Loucy (cell line): ENCODE measurements around the gene FOXF1.

ENCODE experiments used
- H2AFZ ChIP-seq: fragments of 200-600 bp; sonication (generic); 2 replicates; pipeline ENCODE4 v1.6.0; 2016; ENCODE audit warnings: antibody characterized with exemption, mild to moderate bottlenecking, low read length, moderate library complexity
- H3F3A ChIP-seq: fragments of 200-600 bp; 2 replicates; pipeline ENCODE4 v1.6.0; 2016; ENCODE audit warnings: antibody characterized with exemption, low read depth, mild to moderate bottlenecking
- H3K27me3 ChIP-seq: fragments of 200-600 bp; sonication (generic); 2 replicates; pipeline ENCODE4 v1.6.1; 2014; ENCODE audit warnings: low read length, mild to moderate bottlenecking; ENCODE audit not compliant: insufficient read depth, poor library complexity, severe bottlenecking
- H3K36me3 ChIP-seq: fragments of 200-600 bp; sonication (generic); 2 replicates; pipeline ENCODE4 v1.6.1; 2016; ENCODE audit warnings: low read length; ENCODE audit not compliant: insufficient read depth
- H3K4me1 ChIP-seq: fragments of 200-600 bp; sonication (generic); 2 replicates; pipeline ENCODE4 v1.5.1; 2014; ENCODE audit warnings: low read length, mild to moderate bottlenecking; ENCODE audit not compliant: insufficient read depth, poor library complexity, severe bottlenecking
- H3K4me2 ChIP-seq: fragments of 200-600 bp; sonication (generic); 2 replicates; pipeline ENCODE4 v1.6.0; 2014; ENCODE audit warnings: antibody characterized with exemption, low read length, low read depth, mild to moderate bottlenecking; ENCODE audit not compliant: poor library complexity, severe bottlenecking
- H3K4me3 ChIP-seq: fragments of 200-600 bp; sonication (generic); 2 replicates; pipeline ENCODE4 v1.5.1; 2014; ENCODE audit warnings: low read length, mild to moderate bottlenecking, mixed read lengths; ENCODE audit not compliant: poor library complexity, severe bottlenecking
- H3K79me2 ChIP-seq: fragments of 200-600 bp; sonication (generic); 2 replicates; pipeline ENCODE4 v1.6.1; 2014; ENCODE audit warnings: low read length; ENCODE audit not compliant: insufficient read depth
- H3K9ac ChIP-seq: fragments of 200-600 bp; sonication (generic); 2 replicates; pipeline ENCODE4 v1.6.0; 2014; ENCODE audit warnings: mild to moderate bottlenecking, low read depth, low read length, moderate library complexity; ENCODE audit not compliant: poor library complexity, severe bottlenecking
- H3K9me2 ChIP-seq: fragments of 200-600 bp; sonication (generic); replicated peaks from 2 replicates; pipeline ENCODE4 v1.6.1; 2016; ENCODE audit warnings: low read depth, low read length, mixed read lengths
- H3K9me3 ChIP-seq: fragments of 200-600 bp; sonication (generic); 2 replicates; pipeline ENCODE4 v1.6.1; 2014; ENCODE audit warnings: mild to moderate bottlenecking, antibody characterized with exemption, low read length, low read depth; ENCODE audit not compliant: insufficient read depth
- H4K20me1 ChIP-seq: fragments of 200-600 bp; sonication (generic); 2 replicates; pipeline ENCODE4 v1.6.0; 2014; ENCODE audit warnings: antibody characterized with exemption, low read length, mild to moderate bottlenecking; ENCODE audit not compliant: insufficient read depth, poor library complexity, severe bottlenecking
- CTCF ChIP-seq: fragments of 200-600 bp; sonication (generic); conservative IDR thresholded peaks from 2 replicates; pipeline ENCODE4 v1.5.1; 2014; ENCODE audit warnings: mild to moderate bottlenecking, antibody characterized with exemption, low read length
- EZH2phosphoT487 ChIP-seq: fragments of 200-600 bp; IDR thresholded peaks from 2 replicates; pipeline ENCODE4 v1.6.1; 2018; ENCODE audit warnings: antibody characterized with exemption, mild to moderate bottlenecking, moderate library complexity, borderline replicate concordance

The FOXF1 gene

DNA sequence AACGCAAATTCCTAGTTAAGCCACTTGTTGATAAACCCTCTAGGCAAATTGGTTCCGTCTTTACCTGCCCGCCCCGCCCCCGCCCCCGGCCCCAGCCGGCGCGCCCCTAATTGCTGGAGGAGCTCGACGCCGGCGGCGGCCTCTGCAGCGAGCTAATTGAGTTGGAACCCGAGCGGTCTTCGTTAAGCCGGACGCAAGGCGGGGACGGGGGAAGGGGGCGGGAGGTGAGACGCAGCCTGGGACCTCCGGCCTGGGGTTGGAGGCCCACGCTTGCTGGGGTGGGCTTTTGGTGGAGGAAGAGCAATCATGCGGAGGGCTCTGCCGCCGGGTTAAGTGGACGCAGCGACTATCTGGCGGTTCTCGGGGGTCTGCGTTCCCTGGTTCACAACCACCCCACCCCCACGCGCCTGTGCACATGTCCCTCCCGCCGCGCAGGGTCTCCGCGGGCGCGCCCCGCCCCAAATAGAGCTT lies 12.7 kb upstream of the FOXF1 start:
- Histone ChIP-seq H3K4me2 (no peak overlapping the region), H3K79me2 (no peaks in the 10 kb centered on the region), H3K4me3 (no peak overlapping the region), H4K20me1 (no peaks in the 10 kb centered on the region), H3K9ac (no peak overlapping the region), H2AFZ (no peak overlapping the region), H3K36me3 (no peaks in the 10 kb centered on the region), H3K9me2 (no peaks in the 10 kb centered on the region), H3K27me3 (no peaks in the 10 kb centered on the region), H3K4me1 (no peaks in the 10 kb centered on the region), H3F3A (no peaks in the 10 kb centered on the region), H3K9me3 (no peaks in the 10 kb centered on the region)
- TF ChIP-seq CTCF (no peak), EZH2phosphoT487 (no peak)

- H3K9me2 ChIP-seq, result no peaks in the 10 kb centered on the region
- no peaks in the 10 kb centered on the region for H3K36me3 ChIP-seq
- no peaks in the 10 kb centered on the region for H3K79me2 ChIP-seq
- no peaks in the 10 kb centered on the region for H3K27me3 ChIP-seq
- no peaks in the 10 kb centered on the region for H3K9me3 ChIP-seq
- H2AFZ ChIP-seq, result no peak overlapping the region
- TF ChIP-seq CTCF (no peak), EZH2phosphoT487 (no peak)
- H3K4me2 ChIP-seq, result no peak overlapping the region
- no peaks in the 10 kb centered on the region for H3K4me1 ChIP-seq
- H3K4me3 ChIP-seq, result no peak overlapping the region
- H3K9ac ChIP-seq, result no peak overlapping the region
- no peaks in the 10 kb centered on the region for H4K20me1 ChIP-seq
- no peaks in the 10 kb centered on the region for H3F3A ChIP-seq
Measured at GRCh38 chr16:86498155-86498670, 12.1 kb upstream of the FOXF1 start.

DNA sequence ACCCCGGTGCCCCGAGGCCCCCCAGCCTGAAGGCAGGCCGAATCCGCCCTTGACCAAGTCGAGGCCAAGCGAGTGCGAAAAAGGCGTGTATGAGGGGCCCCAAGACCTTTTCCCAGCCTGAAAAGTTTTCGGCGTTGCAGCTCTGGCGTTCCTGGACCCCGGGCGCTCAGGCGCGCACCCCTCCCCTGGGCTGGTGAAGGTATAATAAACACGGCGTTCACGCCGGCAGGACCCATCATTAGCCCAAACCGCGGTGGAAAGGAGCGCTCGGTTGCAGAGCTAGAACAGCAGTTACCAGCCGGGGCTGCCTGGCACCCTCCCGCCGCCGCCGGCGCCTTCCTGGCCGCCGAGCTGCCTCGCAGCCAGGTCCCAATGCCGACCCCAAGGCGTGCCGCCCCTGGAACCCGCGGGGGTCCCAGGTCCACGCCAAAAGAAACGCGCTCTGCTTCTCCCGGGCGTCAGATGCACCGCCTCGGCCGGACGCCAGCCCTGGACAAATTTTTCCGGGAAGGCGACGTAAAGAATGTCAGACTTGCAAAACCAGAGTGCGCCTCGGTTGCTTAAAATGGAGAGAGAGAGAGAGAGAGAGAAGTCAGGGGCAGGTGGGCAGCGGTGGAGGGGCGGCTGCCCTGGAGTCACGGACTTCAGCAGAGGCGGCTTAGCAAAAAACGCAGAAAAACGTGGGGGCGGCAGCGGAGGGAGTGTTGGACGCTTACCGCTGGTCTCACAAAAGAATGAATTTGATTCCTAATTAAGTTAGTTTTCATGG lies 11.5 kb upstream of the FOXF1 start:
- Histone ChIP-seq H3K4me2 (no peak overlapping the region), H3K4me3 (no peak overlapping the region), H2AFZ (no peak overlapping the region), H3K9ac (no peak overlapping the region), H3K9me2 (no peaks in the 10 kb centered on the region), H3K27me3 (no peaks in the 10 kb centered on the region), H3K4me1 (no peaks in the 10 kb centered on the region), H3F3A (no peaks in the 10 kb centered on the region), H3K36me3 (no peaks in the 10 kb centered on the region), H3K79me2 (no peaks in the 10 kb centered on the region), H3K9me3 (no peaks in the 10 kb centered on the region), H4K20me1 (no peaks in the 10 kb centered on the region)
- no peak for TF ChIP-seq CTCF
- no peak for TF ChIP-seq EZH2phosphoT487
